ENCODE data around the gene POT1.

POT1 gene

GRCh38 chr7:124776153-124776552, 153.5 kb downstream of the POT1 start:
- in situ Hi-C loops (cut with MboI; ENCODE audit: low sequenced_read_pairs): no loop called here

DNA sequence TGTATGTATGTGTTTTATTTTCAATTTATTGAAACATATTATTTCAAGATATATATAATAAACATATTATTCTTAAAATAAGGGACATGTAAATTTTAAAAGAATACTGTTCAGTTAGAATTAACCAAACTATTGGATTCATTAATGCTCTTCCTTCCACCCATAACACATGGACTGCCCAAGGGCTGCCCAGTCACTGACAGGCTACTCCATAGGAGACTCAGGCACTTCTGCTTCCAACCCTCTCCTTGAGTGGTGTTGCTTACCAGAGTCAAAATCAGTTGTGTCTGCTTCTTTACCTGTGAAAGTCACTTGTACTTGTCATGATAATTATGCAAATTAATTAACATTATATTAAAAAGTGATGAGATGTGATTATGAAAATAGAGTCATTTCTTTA, 154.2 kb downstream of the POT1 start:
- in situ Hi-C loops (cut with MboI; ENCODE audit: low sequenced_read_pairs): no loop called here

DNA sequence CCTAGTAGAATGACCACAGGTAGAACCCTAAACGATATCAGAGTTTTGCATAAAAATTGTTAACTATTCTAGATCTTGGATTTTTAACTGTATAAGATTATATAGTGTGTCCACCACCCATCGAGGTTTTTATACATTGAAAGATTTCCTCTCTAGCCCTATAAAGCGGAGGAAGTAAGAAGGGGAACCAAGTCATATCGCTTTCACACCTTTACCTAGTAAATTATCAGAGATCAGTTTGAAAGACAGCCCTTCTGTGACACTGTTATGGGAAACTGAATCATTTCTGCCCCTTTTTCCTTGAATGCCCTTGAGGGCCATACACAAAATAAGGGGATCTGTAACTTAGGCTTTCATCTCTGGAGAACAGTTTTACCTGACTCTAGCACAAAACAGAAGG, 155.7 kb downstream of the POT1 start:
- in situ Hi-C loops (cut with MboI; ENCODE audit: low sequenced_read_pairs): no loop called here

DNA sequence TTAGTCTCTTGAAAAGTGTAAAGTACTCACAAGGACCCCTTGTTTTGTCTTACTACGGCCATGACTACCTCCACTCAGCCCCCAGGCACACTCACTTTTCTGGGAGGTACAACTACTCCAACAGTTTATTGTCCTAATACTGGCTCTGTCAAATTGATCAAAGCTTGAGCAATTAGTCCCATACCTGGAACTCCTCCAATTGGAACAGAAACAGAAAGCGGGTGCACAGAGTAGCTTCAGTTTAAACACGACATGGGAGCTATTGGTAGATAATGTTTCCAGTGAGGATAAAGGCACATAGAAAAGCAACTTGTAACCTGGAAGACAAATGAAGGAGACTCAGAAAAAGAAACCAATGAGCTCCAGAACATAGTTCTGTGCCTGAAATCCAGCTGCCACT, 156.3 kb downstream of the POT1 start:
- in situ Hi-C loops (cut with MboI; ENCODE audit: low sequenced_read_pairs): no loop called here

Data from HL-60/S4 treated with phorbol 12-myristate 13-acetate at 8.2 ng/mL for 4 days and 3 days (cell line).